HEK293 (cell line): ENCODE measurements around the gene SLC19A2.

Source experiments
- CTCF ChIA-PET: fragments of 350-600 bp; formaldehyde crosslinking; extraction: SDS; loops from one replicate; lab custom pipeline; 2021; ENCODE audit warnings: antibody characterized with exemption; lab: Yijun Ruan, JAX
- POLR2A ChIA-PET: fragments of 300-600 bp; formaldehyde crosslinking; extraction: SDS; loops from one replicate; lab custom pipeline; 2020; ENCODE audit warnings: antibody characterized with exemption, inconsistent platforms; lab: Yijun Ruan, JAX
- H3K27ac ChIP-seq: fragments of 200-500 bp; sonication (Bioruptor generic); 2 replicates; pipeline ENCODE4 v1.5.1; 2014; ENCODE audit warnings: low read depth, low read length, control low read depth, inconsistent platforms; ENCODE audit errors: extremely low read depth
- H3K36me3 ChIP-seq, 2 experiments: fragments of 200-500 bp in 1 of 2; sonication (Bioruptor generic) in 1 of 2; 1 replicate in 1 of 2; 2 replicates in 1 of 2; pipeline ENCODE4 v1.5.1; 2014 to 2017; ENCODE audit warnings: inconsistent platforms in 2 of 2, low read length in 2 of 2; ENCODE audit not compliant: control insufficient read depth in 2 of 2, insufficient read depth in 1 of 2
- H3K4me1 ChIP-seq: fragments of 200-500 bp; sonication (Bioruptor generic); 2 replicates; pipeline ENCODE4 v1.5.1; 2014; ENCODE audit warnings: mild to moderate bottlenecking, low read length, inconsistent platforms; ENCODE audit not compliant: control insufficient read depth, insufficient read depth
- H3K4me3 ChIP-seq: 2 replicates; pipeline ENCODE4 v1.5.1; 2011; ENCODE audit warnings: low read depth, mild to moderate bottlenecking, control low read depth, low read length, moderate library complexity
- H3K9me3 ChIP-seq: fragments of 200-500 bp; sonication (Bioruptor generic); 2 replicates; pipeline ENCODE4 v1.5.1; 2014; ENCODE audit warnings: low read depth, low read length, inconsistent platforms; ENCODE audit not compliant: control insufficient read depth, insufficient read depth
- BCL11A ChIP-seq: fragments of 450-650 bp; formaldehyde crosslinking; IDR thresholded peaks from 2 replicates; pipeline ENCODE4 v1.5.1; 2016; ENCODE audit warnings: low read depth, missing biosample characterization, missing genetic modification characterization
- BCL11B ChIP-seq: fragments of 450-650 bp; formaldehyde crosslinking; IDR thresholded peaks from 2 replicates; pipeline ENCODE4 v1.5.1; 2016; ENCODE audit warnings: low read depth, missing biosample characterization, missing genetic modification characterization
- GFI1B ChIP-seq: fragments of 450-650 bp; formaldehyde crosslinking; IDR thresholded peaks from 2 replicates; pipeline ENCODE4 v1.5.1; 2016; ENCODE audit warnings: missing biosample characterization, missing genetic modification characterization
- ZBTB44 ChIP-seq: fragments of 450-650 bp; IDR thresholded peaks from 2 replicates; pipeline ENCODE4 v1.5.1; 2018; ENCODE audit warnings: missing biosample characterization, mild to moderate bottlenecking, missing genetic modification characterization
- ZNF121 ChIP-seq: fragments of 450-650 bp; formaldehyde crosslinking; IDR thresholded peaks from 2 replicates; pipeline ENCODE4 v1.5.1; 2016; ENCODE audit warnings: missing biosample characterization, missing genetic modification characterization
- ZNF133 ChIP-seq: fragments of 450-650 bp; formaldehyde crosslinking; IDR thresholded peaks from 2 replicates; pipeline ENCODE4 v1.5.1; 2016; ENCODE audit warnings: missing biosample characterization, missing genetic modification characterization
- ZNF148 ChIP-seq: fragments of 450-650 bp; formaldehyde crosslinking; IDR thresholded peaks from 2 replicates; pipeline ENCODE4 v1.5.0; 2017; ENCODE audit warnings: missing biosample characterization, missing genetic modification characterization, borderline replicate concordance
- ZNF155 ChIP-seq: fragments of 450-650 bp; formaldehyde crosslinking; IDR thresholded peaks from 2 replicates; pipeline ENCODE4 v1.5.1; 2016; ENCODE audit warnings: missing biosample characterization, missing genetic modification characterization
- ZNF175 ChIP-seq: fragments of 450-650 bp; formaldehyde crosslinking; IDR thresholded peaks from 2 replicates; pipeline ENCODE4 v1.5.1; 2016; ENCODE audit warnings: missing biosample characterization, missing genetic modification characterization
- ZNF214 ChIP-seq: fragments of 450-650 bp; formaldehyde crosslinking; IDR thresholded peaks from 2 replicates; pipeline ENCODE4 v1.5.1; 2017; ENCODE audit warnings: missing biosample characterization, mild to moderate bottlenecking, missing genetic modification characterization, borderline replicate concordance
- ZNF23 ChIP-seq: fragments of 450-650 bp; formaldehyde crosslinking; IDR thresholded peaks from 2 replicates; pipeline ENCODE4 v1.5.1; 2016; ENCODE audit warnings: missing biosample characterization, missing genetic modification characterization, borderline replicate concordance
- ZNF239 ChIP-seq: fragments of 450-650 bp; formaldehyde crosslinking; IDR thresholded peaks from 2 replicates; pipeline ENCODE4 v1.5.1; 2016; ENCODE audit warnings: missing biosample characterization, missing genetic modification characterization
- ZNF391 ChIP-seq: fragments of 450-650 bp; formaldehyde crosslinking; IDR thresholded peaks from 2 replicates; pipeline ENCODE4 v1.5.1; 2016; ENCODE audit warnings: low read depth, missing biosample characterization, missing genetic modification characterization, borderline replicate concordance
- ZNF394 ChIP-seq: fragments of 450-650 bp; formaldehyde crosslinking; IDR thresholded peaks from 2 replicates; pipeline ENCODE4 v1.5.1; 2016; ENCODE audit warnings: missing biosample characterization, missing genetic modification characterization, mild to moderate bottlenecking, moderate library complexity, borderline replicate concordance
- ZNF423 ChIP-seq: fragments of 450-650 bp; formaldehyde crosslinking; IDR thresholded peaks from 2 replicates; pipeline ENCODE4 v1.5.1; 2016; ENCODE audit warnings: missing biosample characterization, missing genetic modification characterization
- ZNF473 ChIP-seq: fragments of 450-650 bp; formaldehyde crosslinking; IDR thresholded peaks from 2 replicates; pipeline ENCODE4 v1.5.1; 2017; ENCODE audit warnings: missing biosample characterization, missing genetic modification characterization
- ZNF510 ChIP-seq: fragments of 450-650 bp; formaldehyde crosslinking; IDR thresholded peaks from 2 replicates; pipeline ENCODE4 v1.5.1; 2018; ENCODE audit warnings: mild to moderate bottlenecking, missing genetic modification characterization, missing biosample characterization; ENCODE audit not compliant: insufficient replicate concordance
- ZNF518A ChIP-seq: fragments of 450-650 bp; formaldehyde crosslinking; conservative IDR thresholded peaks from 2 replicates; pipeline ENCODE4 v1.5.1; 2016; ENCODE audit warnings: low read depth, missing biosample characterization, missing genetic modification characterization
- ZNF624 ChIP-seq: fragments of 450-650 bp; formaldehyde crosslinking; IDR thresholded peaks from 2 replicates; pipeline ENCODE4 v1.5.1; 2017; ENCODE audit warnings: missing biosample characterization, missing genetic modification characterization
- ZNF768 ChIP-seq: fragments of 450-650 bp; formaldehyde crosslinking; IDR thresholded peaks from 2 replicates; pipeline ENCODE4 v1.5.1; 2018; ENCODE audit warnings: missing biosample characterization, mild to moderate bottlenecking, missing genetic modification characterization
- ZNF777 ChIP-seq: fragments of 450-650 bp; formaldehyde crosslinking; IDR thresholded peaks from 2 replicates; pipeline ENCODE4 v1.5.1; 2017; ENCODE audit warnings: missing biosample characterization, missing genetic modification characterization, borderline replicate concordance
- TF ChIP-seq, protein P1 (sequence below): fragments of 450-650 bp; formaldehyde crosslinking; IDR thresholded peaks from 2 replicates; pipeline ENCODE4 v1.5.1; 2016; ENCODE audit warnings: missing biosample characterization, missing genetic modification characterization

The SLC19A2 gene

GRCh38 chr1:169452921-169453320 lies 32.8 kb downstream of the SLC19A2 start (continued):
- TF ChIP-seq ZNF518A (no peak), ZNF391 (tag by site-specific recombination) (no peak), ZBTB44 (tag by site-specific recombination) (no peak), ZNF121 (tag by site-specific recombination) (no peak), ZNF394 (no peak), ZNF133 (no peak)

- no peaks in the 10 kb centered on the region for H3K9me3 ChIP-seq
- POLR2A ChIA-PET = no interaction called here
- H3K36me3 ChIP-seq = no peaks in the 10 kb centered on the region
- TF ChIP-seq BCL11B (tag by site-specific recombination) = no peak
- TF ChIP-seq ZNF175 = no peak
- no peak for TF ChIP-seq ZNF155 (tag by site-specific recombination)
- TF ChIP-seq, protein P1, sequence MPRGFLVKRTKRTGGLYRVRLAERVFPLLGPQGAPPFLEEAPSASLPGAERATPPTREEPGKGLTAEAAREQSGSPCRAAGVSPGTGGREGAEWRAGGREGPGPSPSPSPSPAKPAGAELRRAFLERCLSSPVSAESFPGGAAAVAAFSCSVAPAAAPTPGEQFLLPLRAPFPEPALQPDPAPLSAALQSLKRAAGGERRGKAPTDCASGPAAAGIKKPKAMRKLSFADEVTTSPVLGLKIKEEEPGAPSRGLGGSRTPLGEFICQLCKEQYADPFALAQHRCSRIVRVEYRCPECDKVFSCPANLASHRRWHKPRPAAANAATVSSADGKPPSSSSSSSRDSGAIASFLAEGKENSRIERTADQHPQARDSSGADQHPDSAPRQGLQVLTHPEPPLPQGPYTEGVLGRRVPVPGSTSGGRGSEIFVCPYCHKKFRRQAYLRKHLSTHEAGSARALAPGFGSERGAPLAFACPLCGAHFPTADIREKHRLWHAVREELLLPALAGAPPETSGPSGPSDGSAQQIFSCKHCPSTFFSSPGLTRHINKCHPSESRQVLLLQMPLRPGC (tag by site-specific recombination) = no peak
- no peak for TF ChIP-seq ZNF23 (tag by site-specific recombination)
- no peak for TF ChIP-seq ZNF239 (tag by site-specific recombination)
- TF ChIP-seq BCL11A (tag by site-specific recombination) = no peak
- no peak for TF ChIP-seq GFI1B
- no peak for TF ChIP-seq ZNF624 (tag by site-specific recombination)
- CTCF ChIA-PET = interaction anchor here (0.6 kb wide), 1 partner anchor 302 kb away, joined by 3 read pairs; no protein-coding TSS in a partner anchor
- H3K27ac ChIP-seq = no peak overlapping the region
- H3K4me3 ChIP-seq = no peak overlapping the region
- H3K4me1 ChIP-seq = no peaks in the 10 kb centered on the region
Observed at GRCh38 chr1:169451218-169451824, 34.4 kb downstream of the SLC19A2 start.

DNA sequence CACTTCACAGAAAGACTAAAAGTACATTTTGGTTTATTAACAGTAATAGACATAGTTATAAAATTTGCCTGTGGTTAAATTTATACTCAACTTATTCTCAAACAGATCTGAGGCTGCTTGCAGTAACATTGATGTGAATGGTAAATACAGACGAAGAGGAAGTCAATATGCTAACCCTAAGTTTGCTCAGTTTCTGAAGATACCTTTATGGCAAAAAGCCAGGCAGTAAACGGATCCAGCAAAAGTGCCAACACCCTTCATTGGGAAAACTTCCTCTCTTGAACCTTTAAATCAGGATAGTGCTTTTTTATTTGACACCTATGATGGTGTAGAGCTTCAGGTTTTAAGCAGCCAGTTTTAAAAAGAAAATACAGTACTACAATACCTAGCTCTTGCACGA lies 41.8 kb downstream of the SLC19A2 start:
- POLR2A ChIA-PET = no interaction called here
- TF ChIP-seq ZNF148 (tag by site-specific recombination) (no peak), ZNF768 (tag by site-specific recombination) (no peak), ZNF175 (no peak), ZNF777 (no peak), ZNF473 (no peak), ZNF423 (tag by site-specific recombination) (no peak), ZNF510 (tag by site-specific recombination) (no peak), ZNF133 (no peak), ZNF214 (tag by site-specific recombination) (no peak)

More for the DNA sequence above, 41.8 kb downstream of the SLC19A2 start:
- CTCF ChIA-PET = interaction anchor here (0.6 kb wide), 1 partner anchor 103 kb away, joined by 5 read pairs; no protein-coding TSS in a partner anchor
- Histone ChIP-seq H3K9me3 (no peaks in the 10 kb centered on the region), H3K4me1 (no peaks in the 10 kb centered on the region), H3K27ac (no peak overlapping the region), H3K36me3 (no peaks in the 10 kb centered on the region), H3K4me3 (no peak overlapping the region)
